ENCODE measurements around the gene SAYSD1.

SAYSD1 gene

DNA sequence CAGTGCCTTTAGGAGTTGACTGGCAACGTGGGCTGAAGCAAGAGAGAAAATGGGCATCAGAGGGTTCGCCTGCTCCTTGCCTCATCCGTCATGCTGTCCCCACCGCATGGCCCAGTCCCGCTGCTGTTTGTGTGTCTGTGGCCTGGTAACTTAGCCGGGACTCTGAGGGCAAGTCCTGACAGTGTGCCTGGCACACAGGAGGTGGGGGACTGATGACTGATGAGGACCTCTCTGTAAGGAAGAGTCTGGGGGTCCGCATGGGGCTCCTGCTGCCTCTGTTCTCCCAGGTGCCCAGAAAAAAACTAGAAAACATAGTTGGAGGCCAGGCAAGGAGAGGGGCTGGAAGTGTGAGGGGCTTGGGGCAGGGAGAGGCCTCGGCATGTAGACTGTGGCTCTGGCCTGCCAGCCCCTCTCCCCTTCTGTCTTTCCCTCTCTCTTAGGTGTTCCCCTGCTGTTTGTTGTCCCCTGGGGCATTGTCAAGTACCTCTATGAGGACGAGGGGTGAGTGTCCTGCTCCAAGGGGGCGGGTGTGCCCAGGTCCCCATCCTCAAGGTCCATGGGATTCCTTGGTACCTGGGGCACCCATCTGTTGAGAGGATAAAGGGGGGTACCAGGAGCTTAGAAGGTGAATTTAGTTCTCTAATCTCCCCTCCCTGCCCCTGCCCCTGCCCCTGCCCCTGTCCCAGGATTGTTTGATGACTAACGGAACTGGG is 36.9 kb downstream of the SAYSD1 start:
- no peak for DNase-seq

DNA sequence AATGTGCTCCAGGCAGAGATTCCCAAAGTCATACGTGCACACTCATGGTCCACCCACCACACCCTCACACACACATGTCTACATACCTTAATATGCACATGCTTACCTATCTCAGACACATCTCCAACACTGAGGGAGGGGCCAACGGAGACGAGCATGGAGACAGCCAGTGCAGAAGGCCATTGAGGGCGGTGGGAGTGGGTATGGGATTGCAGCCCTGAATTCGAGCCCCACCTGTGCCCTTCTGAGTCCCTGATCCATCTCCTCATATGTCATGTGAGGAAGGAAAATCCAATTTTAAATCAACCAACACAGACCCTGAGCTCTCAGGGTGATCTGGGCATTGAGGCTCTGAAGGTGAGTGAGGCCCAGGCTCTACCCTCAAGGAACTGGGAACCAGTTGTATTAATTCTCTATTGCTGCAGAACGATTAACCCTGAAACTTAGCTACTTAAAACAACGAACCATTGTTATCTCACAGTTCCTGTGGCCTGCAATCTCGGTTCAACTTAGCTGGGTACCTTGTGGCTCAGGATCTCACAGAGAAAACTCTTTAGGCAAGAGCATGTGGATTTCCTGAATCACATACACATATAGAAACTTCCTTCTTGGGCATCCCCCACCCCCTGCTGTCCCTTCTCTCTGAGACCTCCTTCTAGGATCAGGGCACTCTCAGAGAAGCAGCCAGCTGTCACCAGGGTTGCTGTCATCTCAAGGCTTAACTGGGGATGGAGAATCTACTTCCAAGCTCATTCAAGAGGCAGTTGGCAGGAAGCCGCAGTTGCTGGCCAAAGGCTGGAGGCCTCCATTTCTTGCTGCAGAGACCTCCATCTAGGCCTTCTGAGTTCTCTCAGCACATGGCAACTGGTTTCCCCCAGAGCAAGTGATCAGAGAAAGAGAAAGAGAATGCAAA is 38.1 kb downstream of the SAYSD1 start:
- no peak for DNase-seq

GRCh38 chr6:39075807-39076622 is 39.0 kb downstream of the SAYSD1 start:
- no peak for DNase-seq

DNA sequence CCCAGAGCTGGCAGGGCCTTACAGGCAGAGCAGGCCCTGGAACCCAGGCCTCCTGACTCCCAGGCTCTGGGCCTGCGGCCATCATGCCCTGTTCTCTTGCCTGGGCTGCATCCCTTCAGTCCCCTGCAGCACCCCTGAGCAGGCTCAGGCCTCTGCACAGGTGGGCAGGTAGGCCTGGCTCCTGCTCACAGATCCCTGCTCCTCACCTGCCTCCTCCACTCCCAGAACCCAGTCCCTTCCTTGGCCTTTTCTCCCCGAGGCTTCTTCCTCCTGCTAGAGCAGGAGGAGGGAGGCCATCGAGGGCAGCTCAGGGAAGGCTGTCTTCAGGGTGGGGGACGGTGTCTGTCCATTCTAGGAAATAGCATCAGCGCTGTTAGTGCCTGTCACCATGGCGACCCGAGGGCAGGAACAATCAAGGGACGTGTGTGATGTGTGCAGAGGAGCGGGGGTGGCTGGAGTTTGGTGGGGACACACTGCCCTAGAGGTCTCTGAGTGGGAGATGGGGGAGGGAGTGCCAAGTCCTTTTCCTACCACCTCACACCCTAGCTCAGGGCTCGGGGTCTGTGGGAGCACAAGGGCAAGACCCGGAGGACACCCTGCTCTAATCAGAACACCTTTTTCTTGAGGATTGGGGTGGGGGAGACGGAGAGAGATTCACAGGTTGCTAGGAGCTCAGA is 39.8 kb downstream of the SAYSD1 start:
- no peak for DNase-seq

GRCh38 chr6:39074486-39074885 is 40.5 kb downstream of the SAYSD1 start:
- DNase-seq: no peak

GRCh38 chr6:39073471-39074355 is 41.3 kb downstream of the SAYSD1 start:
- no peak for DNase-seq

- no peak for DNase-seq
Measured at GRCh38 chr6:39072830-39073229, 42.2 kb downstream of the SAYSD1 start.

DNA sequence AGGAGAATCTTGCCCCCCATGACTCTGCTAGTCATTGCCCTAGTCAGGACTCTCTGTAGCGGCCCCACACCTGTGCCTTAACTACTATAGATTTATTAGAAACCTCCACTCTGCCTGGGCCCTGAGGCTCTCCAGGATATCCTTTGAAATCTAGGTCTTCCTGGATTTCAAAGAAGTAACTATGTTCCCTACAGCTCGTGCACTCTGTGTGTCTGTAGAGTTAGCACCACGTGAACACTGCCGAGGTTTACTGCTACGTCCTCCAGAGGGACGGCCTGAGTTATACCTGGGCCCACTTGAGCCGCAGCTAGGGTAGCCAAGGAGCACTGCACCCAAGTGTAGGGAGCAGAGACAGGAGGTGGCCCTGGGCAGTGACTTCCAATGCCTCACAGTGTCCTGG is 46.6 kb downstream of the SAYSD1 start:
- DNase-seq: no peak

- no peak for DNase-seq
Measured at GRCh38 chr6:39065561-39065960, 49.4 kb downstream of the SAYSD1 start.

DNA sequence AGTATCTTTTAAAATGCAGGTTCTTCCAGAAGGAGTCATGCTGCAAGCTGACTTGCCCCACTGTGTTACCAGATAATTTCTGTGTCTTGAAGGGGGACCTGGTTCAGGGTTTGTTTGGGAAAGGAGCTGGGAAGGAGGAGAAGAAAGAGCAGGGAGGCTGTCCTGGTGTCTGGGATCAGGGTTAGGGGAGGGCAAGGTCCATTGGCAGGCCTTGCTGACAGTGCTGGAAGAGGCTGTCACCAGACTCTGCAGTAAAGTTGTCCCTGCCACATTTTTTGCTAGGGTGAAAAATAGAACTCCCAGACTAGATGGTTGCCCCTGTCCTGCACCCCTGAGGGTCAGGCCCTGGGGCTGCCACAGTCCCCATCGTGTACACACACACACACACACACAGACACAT is 51.5 kb downstream of the SAYSD1 start:
- DNase-seq: no peak

GRCh38 chr6:39062014-39062740 is 52.8 kb downstream of the SAYSD1 start:
- DNase-seq: no peak

DNA sequence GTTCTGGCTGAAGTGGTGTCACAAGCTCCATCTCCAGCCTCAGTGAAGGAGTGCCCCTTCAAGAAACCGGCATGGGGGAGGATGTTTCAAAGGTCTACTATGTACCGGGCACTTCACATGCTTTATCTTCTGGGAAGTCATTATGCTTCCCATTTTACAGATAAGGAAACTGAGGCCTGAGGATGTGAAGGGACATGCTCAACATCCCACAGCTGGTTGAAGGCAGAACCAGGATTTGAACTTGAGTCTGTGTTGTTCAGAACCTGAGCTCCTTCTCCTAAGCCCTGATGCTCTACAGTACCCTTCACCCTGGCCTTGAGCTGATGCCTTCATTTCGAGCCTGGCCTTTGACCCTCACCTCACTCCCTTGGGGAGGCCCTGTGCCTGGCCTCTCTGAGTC is 53.4 kb downstream of the SAYSD1 start:
- no peak for DNase-seq

GRCh38 chr6:39061182-39061581 is 53.8 kb downstream of the SAYSD1 start:
- no peak for DNase-seq

DNA sequence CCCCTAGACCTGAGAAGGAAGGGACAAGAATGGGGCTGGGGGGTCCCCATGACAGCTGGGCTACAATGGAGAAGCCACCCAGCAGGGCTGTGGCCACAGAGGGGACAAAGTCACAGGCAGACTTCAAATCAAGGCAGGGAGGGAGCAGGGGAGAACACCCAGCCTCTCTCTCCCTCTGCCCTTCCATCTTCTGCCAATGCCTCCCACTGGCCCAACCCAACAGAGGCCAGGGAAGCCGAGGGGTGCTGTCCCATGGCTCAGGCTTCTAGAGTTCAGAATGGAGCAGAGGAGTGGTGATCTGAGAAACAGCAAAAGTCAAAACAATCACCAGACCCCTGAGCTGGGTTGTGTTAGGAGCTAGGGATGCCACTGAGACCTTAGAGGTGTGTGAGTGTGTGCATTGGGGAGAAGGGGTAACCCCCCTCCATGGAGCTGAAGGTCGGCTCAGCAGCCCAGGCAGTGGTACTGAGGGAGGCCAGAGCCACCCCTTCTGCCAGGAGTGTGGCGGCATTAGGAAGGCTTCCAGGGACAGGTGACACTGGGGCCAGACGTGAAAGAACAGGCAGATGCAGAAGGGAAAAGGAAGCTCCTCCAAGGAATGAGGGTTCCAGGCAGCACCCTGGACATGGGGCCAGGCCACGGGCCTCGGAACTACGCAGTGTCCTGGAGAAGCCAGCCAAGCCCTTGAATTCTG is 54.4 kb downstream of the SAYSD1 start:
- no peak for DNase-seq

- no peak for DNase-seq
Measured at GRCh38 chr6:39059496-39060310, 55.3 kb downstream of the SAYSD1 start.

DNA sequence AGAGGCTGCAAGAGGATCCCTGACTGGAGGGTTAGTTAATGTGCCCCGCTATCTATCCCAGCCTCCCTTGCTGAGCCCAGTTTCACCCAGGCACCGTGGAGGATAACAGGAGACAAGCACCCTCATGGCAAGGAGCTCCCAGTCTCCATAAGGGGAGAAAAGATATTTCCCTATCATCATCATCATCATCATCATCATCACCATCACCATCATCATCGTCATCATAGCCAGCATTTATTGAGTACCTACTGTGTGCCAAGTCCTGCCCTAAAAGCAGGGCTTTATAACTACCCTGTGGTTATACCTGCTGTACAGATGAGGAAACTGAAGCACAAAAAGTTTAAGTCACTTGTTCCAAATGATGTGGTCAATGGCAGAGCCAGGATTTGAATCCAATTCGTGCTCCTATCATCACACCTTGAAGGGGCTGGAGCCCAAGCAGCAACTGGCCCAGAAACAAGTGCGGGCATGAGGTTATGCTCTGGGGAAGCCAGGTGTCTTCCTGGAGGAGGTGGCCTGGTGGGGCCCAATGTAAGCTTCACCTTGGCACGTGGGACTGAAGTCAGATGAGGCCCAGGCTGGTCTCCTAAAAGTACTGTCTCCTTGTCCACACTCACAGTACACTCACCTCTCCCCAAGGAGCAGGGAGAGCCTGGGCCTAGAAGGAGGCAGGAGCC is 56.4 kb downstream of the SAYSD1 start:
- no peak for DNase-seq

GRCh38 chr6:39057251-39058155 is 57.5 kb downstream of the SAYSD1 start:
- no peak for DNase-seq

GRCh38 chr6:39056681-39057080 is 58.3 kb downstream of the SAYSD1 start:
- no peak for DNase-seq

Measured in SIG-M5 (cell line).